Hepatocyte (in vitro differentiated cells): ENCODE results near the gene FRRS1. TPM values are rescaled to one million over a fixed set of nuclear protein-coding genes. Genes with fewer than 3 reads are reported as not detected.
A peak's percentile ranks its signal among the peaks of the same experiment; 100 is the strongest.

Experiments
- DNase-seq: peaks from one replicate; pipeline ENCODE4 v3.0.0-alpha.2; 2016; ENCODE audit warnings: low spot score
- H2AFZ ChIP-seq: fragments of 200-600 bp; sonication (generic); 2 replicates; pipeline ENCODE4 v1.6.0; 2016; ENCODE audit warnings: antibody characterized with exemption, mild to moderate bottlenecking
- H3K27ac ChIP-seq: fragments of 200-600 bp; sonication (generic); 2 replicates; pipeline ENCODE4 v1.5.1; 2016; ENCODE audit warnings: mild to moderate bottlenecking
- H3K27me3 ChIP-seq: fragments of 200-600 bp; sonication (generic); 2 replicates; pipeline ENCODE4 v1.6.1; 2016
- H3K36me3 ChIP-seq: fragments of 200-600 bp; sonication (generic); replicated peaks from 2 replicates; pipeline ENCODE4 v1.5.1; 2016; ENCODE audit warnings: low read depth; ENCODE audit not compliant: insufficient read depth
- H3K4me1 ChIP-seq: fragments of 200-600 bp; sonication (generic); 2 replicates; pipeline ENCODE4 v1.5.1; 2016; ENCODE audit warnings: mild to moderate bottlenecking, moderate library complexity; ENCODE audit not compliant: insufficient read depth
- H3K4me2 ChIP-seq: fragments of 200-600 bp; sonication (generic); 2 replicates; pipeline ENCODE4 v1.6.0; 2016
- H3K4me3 ChIP-seq: fragments of 200-600 bp; sonication (generic); 2 replicates; pipeline ENCODE4 v1.5.1; 2016; ENCODE audit warnings: mild to moderate bottlenecking
- H3K79me2 ChIP-seq: fragments of 200-600 bp; sonication (generic); 2 replicates; pipeline ENCODE4 v1.6.0; 2017; ENCODE audit warnings: mild to moderate bottlenecking
- H3K9me2 ChIP-seq: fragments of 200-600 bp; sonication (generic); replicated peaks from 2 replicates; pipeline ENCODE4 v1.6.0; 2017; ENCODE audit warnings: mild to moderate bottlenecking; ENCODE audit not compliant: insufficient read depth
- H3K9me3 ChIP-seq: fragments of 200-600 bp; sonication (generic); 2 replicates; pipeline ENCODE4 v1.5.1; 2016; ENCODE audit warnings: low read depth, mild to moderate bottlenecking
- H4K20me1 ChIP-seq: fragments of 200-600 bp; sonication (generic); 2 replicates; pipeline ENCODE4 v1.6.0; 2016; ENCODE audit warnings: mild to moderate bottlenecking; ENCODE audit not compliant: insufficient read depth, poor library complexity, severe bottlenecking
- CTCF ChIP-seq: fragments of 200-600 bp; sonication (generic); IDR thresholded peaks from 2 replicates; pipeline ENCODE4 v1.5.1; 2016; ENCODE audit warnings: antibody characterized with exemption, mild to moderate bottlenecking; ENCODE audit not compliant: poor library complexity
- EZH2 ChIP-seq: fragments of 200-600 bp; sonication (generic); IDR thresholded peaks from 2 replicates; pipeline ENCODE4 v1.6.1; 2016; ENCODE audit warnings: antibody characterized with exemption, mild to moderate bottlenecking, borderline replicate concordance
- EZH2phosphoT487 ChIP-seq: fragments of 200-600 bp; sonication (generic); IDR thresholded peaks from one replicate; pipeline ENCODE4 v1.6.1; 2018; ENCODE audit warnings: antibody characterized with exemption, mild to moderate bottlenecking, low read depth, moderate library complexity; ENCODE audit not compliant: unreplicated experiment, severe bottlenecking
- WGBS: methylation state at CpG from one replicate; pipeline ENCODE4 v1.1.6; 2016; ENCODE audit warnings: low lambda C conversion rate; ENCODE audit errors: missing lambda C conversion rate; 5-methylcytosine and 5-hydroxymethylcytosine counted together
- polyA plus RNA-seq: library from polyadenylated mRNA; unstranded; fragments of >200 nt; fragmentation: Nextera tagmentation; extraction: Ambion mirVana; gene quantifications from 2 replicates; pipeline ENCODE4 v1.2.1, GENCODE V29; 2016
- total RNA-seq: library from RNA; depleted of rRNA; stranded (reverse); fragments of >200 nt; gene quantifications from 2 replicates; pipeline ENCODE4 v1.2.3, GENCODE V29; 2014

The FRRS1 gene
- total and polyA plus RNA-seq, 2 experiments from 2014 or later, result 1.5 to 26.8 TPM

GRCh38 chr1:99710994-99711393, 55.4 kb downstream of the FRRS1 start:
- Histone ChIP-seq H3K4me2 (no peak overlapping the region), H3K4me3 (no peak overlapping the region), H3K36me3 (no peaks in the 10 kb centered on the region), H3K9me3 (no peaks in the 10 kb centered on the region), H3K4me1 (no peaks in the 10 kb centered on the region), H3K27ac (no peak overlapping the region), H2AFZ (no peak overlapping the region), H3K27me3 (no peaks in the 10 kb centered on the region), H4K20me1 (no peaks in the 10 kb centered on the region), H3K79me2 (no peaks in the 10 kb centered on the region), H3K9me2 (no peaks in the 10 kb centered on the region)
- WGBS, result 93% methylated on average over 4 of the region's 4 CpGs
- TF ChIP-seq EZH2, result no peak
- no peak for TF ChIP-seq EZH2phosphoT487
- no peak for TF ChIP-seq CTCF
- no peak for DNase-seq

GRCh38 chr1:99707535-99708142, 58.8 kb downstream of the FRRS1 start:
- no peak overlapping the region for H3K4me3 ChIP-seq
- H3K36me3 ChIP-seq, result no peaks in the 10 kb centered on the region
- no peak overlapping the region for H3K27ac ChIP-seq
- no peaks in the 10 kb centered on the region for H3K9me2 ChIP-seq
- no peaks in the 10 kb centered on the region for H3K9me3 ChIP-seq
- no peaks in the 10 kb centered on the region for H3K27me3 ChIP-seq
- no peaks in the 10 kb centered on the region for H3K79me2 ChIP-seq
- H3K4me1 ChIP-seq, result no peaks in the 10 kb centered on the region
- no peak overlapping the region for H3K4me2 ChIP-seq
- DNase-seq, result peak; percentile 75
- TF ChIP-seq CTCF (peak; percentile 93), EZH2 (no peak)
- H2AFZ ChIP-seq, result no peak overlapping the region
- WGBS, result 19% methylated on average over 4 of the region's 4 CpGs
- no peaks in the 10 kb centered on the region for H4K20me1 ChIP-seq

- Histone ChIP-seq H3K4me3 (no peak overlapping the region), H3K4me1 (no peaks in the 10 kb centered on the region), H3K4me2 (no peak overlapping the region), H4K20me1 (no peaks in the 10 kb centered on the region), H3K36me3 (no peaks in the 10 kb centered on the region), H3K27me3 (no peaks in the 10 kb centered on the region), H2AFZ (no peak overlapping the region), H3K9me3 (no peaks in the 10 kb centered on the region), H3K79me2 (no peaks in the 10 kb centered on the region), H3K9me2 (no peaks in the 10 kb centered on the region), H3K27ac (no peak overlapping the region)
- DNase-seq, result no peak
- no peak for TF ChIP-seq EZH2
- TF ChIP-seq CTCF, result no peak
- no peak for TF ChIP-seq EZH2phosphoT487
Observed at GRCh38 chr1:99705385-99705784, 61.0 kb downstream of the FRRS1 start.

DNA sequence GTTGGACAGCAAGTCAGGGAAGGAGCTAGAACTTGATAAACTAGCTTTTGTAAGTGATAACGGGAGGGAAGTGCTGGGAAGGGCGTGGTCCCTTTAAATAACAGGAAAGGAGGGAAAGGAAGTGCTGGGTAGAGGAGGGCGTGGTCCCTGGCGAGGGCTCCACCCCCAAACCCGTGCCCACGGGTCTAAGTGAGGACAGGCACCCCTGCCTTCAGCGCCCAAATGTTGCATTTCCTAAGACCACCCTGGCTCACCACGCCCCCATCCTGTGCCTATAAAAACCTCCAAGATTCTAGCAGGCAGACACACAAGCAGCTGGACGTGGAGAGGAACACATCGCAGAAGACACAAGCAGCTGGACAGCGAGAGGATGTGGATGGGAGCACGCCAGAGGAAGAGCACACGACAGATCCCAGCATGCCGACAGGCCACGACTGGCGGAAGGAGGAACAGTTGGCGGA, 62.0 kb downstream of the FRRS1 start:
- no peaks in the 10 kb centered on the region for H3K36me3 ChIP-seq
- H3K27ac ChIP-seq, result no peak overlapping the region
- no peak overlapping the region for H3K4me3 ChIP-seq
- H3K4me2 ChIP-seq, result no peak overlapping the region
- TF ChIP-seq CTCF, result no peak
- no peak for TF ChIP-seq EZH2phosphoT487
- no peak for TF ChIP-seq EZH2
- no peaks in the 10 kb centered on the region for H3K79me2 ChIP-seq
- H2AFZ ChIP-seq, result no peak overlapping the region
- 86% methylated on average over 17 of the region's 17 CpGs for WGBS
- no peaks in the 10 kb centered on the region for H3K9me3 ChIP-seq
- no peaks in the 10 kb centered on the region for H3K27me3 ChIP-seq
- no peak for DNase-seq
- no peaks in the 10 kb centered on the region for H3K9me2 ChIP-seq
- H4K20me1 ChIP-seq, result no peaks in the 10 kb centered on the region
- H3K4me1 ChIP-seq, result no peaks in the 10 kb centered on the region
